Smooth muscle cell (in vitro differentiated cells): Measurements from ENCODE around the gene LAIR1. TPM values are rescaled to one million over a fixed set of nuclear protein-coding genes. Genes with fewer than 3 reads are reported as not detected.

Experiments
- DNase-seq: peaks from one replicate; lab custom pipeline; 2025; ENCODE audit not compliant: unreplicated experiment; lab: John Stamatoyannopoulos, UW
- H2AFZ ChIP-seq: fragments of 200-600 bp; sonication (generic); 2 replicates; pipeline ENCODE4 v1.6.0; 2016; ENCODE audit warnings: antibody characterized with exemption, low read depth, mild to moderate bottlenecking
- H3F3A ChIP-seq: fragments of 200-600 bp; sonication (generic); 2 replicates; pipeline ENCODE4 v1.6.0; 2017; ENCODE audit warnings: antibody characterized with exemption, low read depth
- H3K27ac ChIP-seq: fragments of 200-600 bp; sonication (generic); 2 replicates; pipeline ENCODE4 v1.5.1; 2016; ENCODE audit warnings: low read depth, mild to moderate bottlenecking
- H3K27me3 ChIP-seq: fragments of 200-600 bp; sonication (generic); 2 replicates; pipeline ENCODE4 v1.6.1; 2016; ENCODE audit warnings: low read depth, mild to moderate bottlenecking
- H3K36me3 ChIP-seq: fragments of 200-600 bp; sonication (generic); 2 replicates; pipeline ENCODE4 v1.5.1; 2016; ENCODE audit warnings: low read depth
- H3K4me1 ChIP-seq: fragments of 200-600 bp; sonication (generic); 2 replicates; pipeline ENCODE4 v1.5.1; 2016; ENCODE audit warnings: low read depth
- H3K4me2 ChIP-seq: fragments of 200-600 bp; sonication (generic); 2 replicates; pipeline ENCODE4 v1.6.0; 2016; ENCODE audit warnings: mild to moderate bottlenecking
- H3K4me3 ChIP-seq: fragments of 200-600 bp; sonication (generic); 2 replicates; pipeline ENCODE4 v1.5.1; 2016; ENCODE audit warnings: mild to moderate bottlenecking
- H3K79me2 ChIP-seq: fragments of 200-600 bp; sonication (generic); 2 replicates; pipeline ENCODE4 v1.6.0; 2016; ENCODE audit warnings: low read depth, mild to moderate bottlenecking
- H3K9ac ChIP-seq: fragments of 200-600 bp; sonication (generic); 2 replicates; pipeline ENCODE4 v1.6.0; 2016; ENCODE audit warnings: low read depth
- H3K9me3 ChIP-seq: fragments of 200-600 bp; sonication (generic); replicated peaks from 2 replicates; pipeline ENCODE4 v1.5.1; 2016; ENCODE audit warnings: low read depth
- H4K20me1 ChIP-seq: fragments of 200-600 bp; sonication (generic); 2 replicates; pipeline ENCODE4 v1.6.0; 2016; ENCODE audit warnings: low read depth
- WGBS: methylation state at CpG from one replicate; pipeline ENCODE4 v1.1.7; 2016; ENCODE audit warnings: low lambda C conversion rate; 5-methylcytosine and 5-hydroxymethylcytosine counted together
- polyA plus RNA-seq: library from polyadenylated mRNA; unstranded; fragments of >200 nt; fragmentation: Nextera tagmentation; extraction: Ambion mirVana; gene quantifications from 2 replicates; pipeline ENCODE4 v1.2.1, GENCODE V29; 2016
- total RNA-seq: library from RNA; depleted of rRNA; stranded (reverse); fragments of >200 nt; gene quantifications from 2 replicates; pipeline ENCODE4 v1.2.3, GENCODE V29; 2014
- TF ChIP-seq, protein P1 (sequence below): fragments of 200-600 bp; sonication (generic); IDR thresholded peaks from 2 replicates; pipeline ENCODE4 v1.5.1; 2017; ENCODE audit warnings: borderline replicate concordance, mild to moderate bottlenecking, antibody characterized with exemption; ENCODE audit not compliant: insufficient read depth, poor library complexity, severe bottlenecking

Gene LAIR1
- total and polyA plus RNA-seq, 2 experiments from 2014 or later, result not detected

DNA sequence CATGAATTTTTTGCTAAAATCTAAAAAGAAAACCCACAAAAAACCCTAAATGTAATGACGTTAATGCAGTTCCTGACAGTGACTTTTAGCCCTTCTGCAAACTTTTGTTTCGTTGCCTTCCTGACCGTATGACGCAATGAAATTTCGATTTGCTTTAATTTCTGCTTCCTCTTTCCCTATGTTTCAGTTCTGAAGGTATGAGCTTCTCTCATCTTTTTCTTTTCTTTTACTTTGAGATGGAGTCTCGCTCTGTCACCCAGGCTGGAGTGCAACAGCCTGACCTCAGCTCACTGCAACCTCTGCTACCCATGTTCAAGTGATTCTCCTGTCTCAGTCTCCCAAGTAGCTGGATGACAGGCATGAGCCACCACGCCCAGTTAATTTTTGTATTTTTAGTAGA is 45.7 kb downstream of the LAIR1 start:
- H3K79me2 ChIP-seq, result no peaks in the 10 kb centered on the region
- 89% methylated on average over 7 of the region's 7 CpGs for WGBS
- no peaks in the 10 kb centered on the region for H3K27me3 ChIP-seq
- H3K4me1 ChIP-seq, result no peaks in the 10 kb centered on the region
- no peaks in the 10 kb centered on the region for H3K9me3 ChIP-seq
- no peaks in the 10 kb centered on the region for H3F3A ChIP-seq
- H3K4me3 ChIP-seq, result no peak overlapping the region
- H3K4me2 ChIP-seq, result no peak overlapping the region
- H3K9ac ChIP-seq, result no peak overlapping the region
- TF ChIP-seq, protein P1, sequence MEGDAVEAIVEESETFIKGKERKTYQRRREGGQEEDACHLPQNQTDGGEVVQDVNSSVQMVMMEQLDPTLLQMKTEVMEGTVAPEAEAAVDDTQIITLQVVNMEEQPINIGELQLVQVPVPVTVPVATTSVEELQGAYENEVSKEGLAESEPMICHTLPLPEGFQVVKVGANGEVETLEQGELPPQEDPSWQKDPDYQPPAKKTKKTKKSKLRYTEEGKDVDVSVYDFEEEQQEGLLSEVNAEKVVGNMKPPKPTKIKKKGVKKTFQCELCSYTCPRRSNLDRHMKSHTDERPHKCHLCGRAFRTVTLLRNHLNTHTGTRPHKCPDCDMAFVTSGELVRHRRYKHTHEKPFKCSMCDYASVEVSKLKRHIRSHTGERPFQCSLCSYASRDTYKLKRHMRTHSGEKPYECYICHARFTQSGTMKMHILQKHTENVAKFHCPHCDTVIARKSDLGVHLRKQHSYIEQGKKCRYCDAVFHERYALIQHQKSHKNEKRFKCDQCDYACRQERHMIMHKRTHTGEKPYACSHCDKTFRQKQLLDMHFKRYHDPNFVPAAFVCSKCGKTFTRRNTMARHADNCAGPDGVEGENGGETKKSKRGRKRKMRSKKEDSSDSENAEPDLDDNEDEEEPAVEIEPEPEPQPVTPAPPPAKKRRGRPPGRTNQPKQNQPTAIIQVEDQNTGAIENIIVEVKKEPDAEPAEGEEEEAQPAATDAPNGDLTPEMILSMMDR, result no peak
- no peak overlapping the region for H2AFZ ChIP-seq
- DNase-seq, result no peak
- no peaks in the 10 kb centered on the region for H4K20me1 ChIP-seq
- no peaks in the 10 kb centered on the region for H3K36me3 ChIP-seq
- no peak overlapping the region for H3K27ac ChIP-seq

DNA sequence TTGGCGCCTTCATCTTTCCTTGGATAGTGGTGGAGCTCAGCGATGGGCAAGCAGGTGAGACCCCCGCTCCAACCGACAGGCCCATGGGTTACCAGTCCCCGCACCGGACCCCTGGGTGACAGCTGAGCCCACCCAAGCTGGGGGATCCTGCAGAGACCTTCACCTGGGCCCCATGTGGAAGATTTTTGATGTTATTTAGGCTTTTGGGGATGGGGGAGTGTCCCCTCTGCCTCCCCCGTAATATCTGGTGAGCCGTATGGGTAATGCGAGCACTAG is 46.8 kb downstream of the LAIR1 start:
- 93% methylated on average over 9 of the region's 9 CpGs for WGBS
- H3F3A ChIP-seq, result no peaks in the 10 kb centered on the region
- H3K27me3 ChIP-seq, result no peaks in the 10 kb centered on the region
- no peaks in the 10 kb centered on the region for H3K79me2 ChIP-seq
- no peak for DNase-seq
- H2AFZ ChIP-seq, result no peak overlapping the region
- H3K4me2 ChIP-seq, result no peak overlapping the region
- no peak overlapping the region for H3K27ac ChIP-seq
- H3K9me3 ChIP-seq, result no peaks in the 10 kb centered on the region
- H3K9ac ChIP-seq, result no peak overlapping the region
- no peaks in the 10 kb centered on the region for H4K20me1 ChIP-seq
- TF ChIP-seq, protein P1, result no peak
- H3K36me3 ChIP-seq, result no peaks in the 10 kb centered on the region
- no peak overlapping the region for H3K4me3 ChIP-seq
- H3K4me1 ChIP-seq, result no peaks in the 10 kb centered on the region

DNA sequence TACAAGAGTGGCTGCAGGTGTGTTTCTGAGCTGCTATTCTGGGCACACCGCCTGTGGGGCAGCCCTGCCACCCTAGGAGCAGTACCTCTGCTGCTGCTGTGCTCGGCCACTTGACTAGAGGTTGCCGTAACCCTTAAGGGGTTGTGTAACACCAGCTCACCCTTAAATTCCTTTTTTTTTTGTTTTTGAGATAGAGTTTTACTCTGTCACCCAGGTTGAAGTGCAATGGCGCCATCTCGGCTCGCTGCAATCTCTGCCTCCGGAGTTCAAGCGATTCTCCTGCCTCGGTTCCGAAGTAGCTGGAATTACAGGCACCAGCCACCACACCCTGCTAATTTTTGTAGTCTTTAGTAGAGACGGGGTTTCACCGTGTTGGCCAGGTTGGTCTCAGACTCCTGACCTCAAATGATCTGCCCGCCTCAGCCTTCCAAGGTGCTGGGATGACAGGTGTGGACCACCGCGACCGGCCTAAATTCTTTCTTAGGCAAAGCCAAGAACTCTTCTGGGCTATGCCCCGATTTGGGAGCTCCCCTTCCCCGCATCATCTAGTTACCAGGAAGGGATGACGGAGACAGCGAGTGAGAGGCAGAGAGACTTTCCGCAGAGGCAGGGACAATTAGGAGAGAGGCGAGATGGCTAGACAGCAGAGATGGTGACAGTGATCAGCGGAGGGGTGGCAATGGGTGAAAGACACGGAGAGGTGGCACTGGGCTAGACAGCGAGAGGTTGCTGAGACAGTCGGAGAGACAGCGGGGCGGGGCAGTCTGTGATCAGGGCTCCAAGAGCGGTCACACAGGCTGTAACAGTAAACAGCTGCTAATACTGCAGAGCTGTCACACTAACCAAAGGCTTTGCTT is 47.4 kb downstream of the LAIR1 start:
- H2AFZ ChIP-seq, result no peak overlapping the region
- no peak overlapping the region for H3K4me3 ChIP-seq
- TF ChIP-seq, protein P1, result no peak
- no peak overlapping the region for H3K9ac ChIP-seq
- WGBS, result 83% methylated on average over 29 of the region's 29 CpGs
- DNase-seq, result no peak
- no peaks in the 10 kb centered on the region for H3F3A ChIP-seq
- H3K36me3 ChIP-seq, result no peaks in the 10 kb centered on the region
- H3K9me3 ChIP-seq, result no peaks in the 10 kb centered on the region
- H3K27me3 ChIP-seq, result no peaks in the 10 kb centered on the region
- no peak overlapping the region for H3K27ac ChIP-seq
- H3K4me2 ChIP-seq, result no peak overlapping the region
- H4K20me1 ChIP-seq, result no peaks in the 10 kb centered on the region
- no peaks in the 10 kb centered on the region for H3K4me1 ChIP-seq
- H3K79me2 ChIP-seq, result no peaks in the 10 kb centered on the region

DNA sequence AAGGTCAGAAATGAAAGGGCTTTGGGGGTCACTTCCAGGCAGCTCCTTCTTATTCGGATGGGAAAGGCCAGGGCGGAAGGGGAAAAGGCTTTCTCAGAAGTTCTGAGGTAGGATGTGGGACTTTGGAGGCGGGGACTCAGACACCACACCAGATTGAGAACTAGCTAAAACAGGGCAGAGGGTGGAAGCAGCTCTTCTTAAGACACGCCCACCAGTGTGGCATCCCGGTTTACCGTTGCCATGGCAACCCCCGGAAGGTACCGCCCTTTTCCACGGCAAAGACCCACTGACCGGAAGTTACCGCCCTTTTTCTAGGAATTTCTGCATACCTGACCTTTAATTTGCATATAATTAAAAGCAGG is 48.0 kb downstream of the LAIR1 start:
- H3K27me3 ChIP-seq, result no peaks in the 10 kb centered on the region
- no peaks in the 10 kb centered on the region for H3K36me3 ChIP-seq
- H3K4me1 ChIP-seq, result no peaks in the 10 kb centered on the region
- no peak overlapping the region for H3K4me2 ChIP-seq
- no peak overlapping the region for H3K27ac ChIP-seq
- no peak overlapping the region for H2AFZ ChIP-seq
- no peaks in the 10 kb centered on the region for H3K79me2 ChIP-seq
- WGBS, result 73% methylated on average over 11 of the region's 11 CpGs
- no peak overlapping the region for H3K9ac ChIP-seq
- H3K9me3 ChIP-seq, result no peaks in the 10 kb centered on the region
- DNase-seq, result no peak
- H3K4me3 ChIP-seq, result no peak overlapping the region
- TF ChIP-seq, protein P1, result no peak
- H4K20me1 ChIP-seq, result no peaks in the 10 kb centered on the region
- no peaks in the 10 kb centered on the region for H3F3A ChIP-seq
